Non-pigmented ciliary epithelial cell (primary cell): ENCODE results near the gene CCDC78.
A peak's percentile ranks its signal among the peaks of the same experiment; 100 is the strongest.
"Not testable (repeated sequence)": the region's sequence is repeated elsewhere in the genome, so short reads cannot be mapped to it uniquely, and the experiment has no call there.

Experiments used
- DNase-seq: peaks from one replicate; pipeline ENCODE4 v3.0.0-alpha.2; 2010; ENCODE audit warnings: low read depth

CCDC78 gene

DNA sequence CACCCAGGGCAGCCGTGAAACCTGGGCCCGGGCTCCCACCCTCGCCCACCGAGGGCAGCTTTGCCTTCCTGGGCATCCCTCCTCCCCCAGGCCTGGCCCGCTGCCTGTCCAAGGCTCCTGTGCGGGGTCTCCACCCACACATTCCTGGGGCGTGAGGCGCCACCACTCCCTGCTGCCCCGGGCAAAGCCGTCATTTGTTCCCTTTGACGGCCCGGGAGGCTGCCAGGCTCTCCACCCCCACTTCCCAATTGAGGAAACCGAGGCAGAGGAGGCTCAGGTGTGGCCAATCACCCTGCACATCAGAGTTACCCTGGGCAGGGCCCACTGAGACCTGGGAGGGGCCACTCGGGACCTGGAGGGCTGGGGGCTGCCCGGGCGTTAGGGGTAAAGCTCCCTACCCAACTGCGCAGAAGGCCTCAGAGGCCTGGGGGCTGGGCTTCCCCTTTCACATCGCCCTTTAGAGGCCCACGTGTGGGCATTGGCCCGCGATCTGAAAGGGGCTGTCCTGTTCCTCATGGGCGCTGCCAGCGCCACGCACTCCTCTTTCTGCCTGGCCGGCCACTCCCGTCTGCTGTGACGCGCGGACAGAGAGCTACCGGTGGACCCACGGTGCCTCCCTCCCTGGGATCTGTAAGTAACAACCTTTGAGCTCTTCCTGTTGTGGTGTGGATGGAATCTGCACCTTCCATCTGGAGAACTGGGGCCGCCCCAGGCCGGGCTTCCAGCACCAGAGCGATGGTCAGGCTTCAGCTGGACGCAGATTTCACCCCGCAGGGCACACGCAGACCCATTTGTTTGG lies 34.5 kb upstream of the CCDC78 start, which contains the start of gene MSLN:
MSLN (plus strand) TSS at position 190 of the 799 bp plus-strand sequence. CDS start 1,947 bp downstream, outside the sequence.
- DNase-seq = no peak

DNA sequence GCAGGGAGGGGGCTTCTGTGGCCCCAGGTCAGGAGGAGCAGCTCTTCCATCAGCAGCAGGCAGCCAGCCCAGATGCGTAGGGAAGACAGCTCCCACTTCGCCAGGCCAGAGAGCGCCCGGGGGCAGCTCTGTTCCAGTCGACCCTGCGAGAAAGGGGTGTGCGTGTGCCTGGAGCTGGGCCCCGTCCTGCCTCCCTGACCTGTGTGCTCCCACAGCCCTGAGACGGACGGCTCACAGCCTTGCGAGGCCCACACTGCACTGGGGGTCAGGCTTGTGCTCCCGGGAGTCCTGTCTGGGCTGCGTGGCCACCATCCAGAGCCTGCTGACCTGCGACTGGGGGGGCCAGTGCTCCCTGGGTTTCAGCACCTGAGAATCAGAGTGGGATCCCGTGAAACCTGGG lies 33.8 kb upstream of the CCDC78 start:
- DNase-seq = no peak

DNA sequence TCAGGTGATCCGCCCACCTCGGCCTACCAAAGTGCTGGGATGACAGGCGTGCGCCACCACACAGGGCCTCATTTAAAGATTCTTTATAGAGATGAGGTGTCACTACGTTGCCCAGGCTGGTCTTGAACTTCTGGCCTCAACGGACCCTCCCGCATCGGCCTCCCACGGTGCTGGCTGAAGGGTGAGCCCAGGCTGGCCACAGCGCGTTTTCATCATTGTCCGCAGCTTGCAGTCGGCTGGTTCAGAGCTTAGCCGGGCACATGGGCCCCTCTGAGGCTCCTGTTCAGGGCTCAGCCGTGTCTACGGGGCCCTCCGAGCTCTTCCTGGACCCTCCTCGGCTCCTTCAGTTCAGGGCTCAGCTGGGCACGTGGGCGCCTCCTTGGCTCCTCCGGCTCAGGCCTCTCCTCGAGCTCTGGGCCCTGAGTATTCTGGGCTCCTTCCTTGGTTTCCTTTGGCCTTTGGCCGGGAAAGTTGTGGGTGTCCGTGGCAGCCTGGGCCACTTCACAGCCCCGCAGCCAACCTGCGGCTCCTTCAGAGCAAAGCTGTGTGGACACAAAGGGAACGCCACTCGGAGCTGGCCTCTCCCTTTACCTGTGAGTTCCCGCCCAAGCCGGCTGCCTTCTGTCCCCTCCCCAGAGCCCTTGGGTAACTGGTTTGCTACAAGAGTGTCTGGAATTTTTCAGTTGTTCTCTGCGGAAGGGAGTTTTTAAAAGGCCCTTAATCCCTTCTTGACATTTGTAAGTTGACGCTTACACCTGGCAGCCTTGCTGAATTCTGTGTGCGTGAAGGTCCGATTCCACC lies 33.1 kb upstream of the CCDC78 start:
- no peak for DNase-seq

DNA sequence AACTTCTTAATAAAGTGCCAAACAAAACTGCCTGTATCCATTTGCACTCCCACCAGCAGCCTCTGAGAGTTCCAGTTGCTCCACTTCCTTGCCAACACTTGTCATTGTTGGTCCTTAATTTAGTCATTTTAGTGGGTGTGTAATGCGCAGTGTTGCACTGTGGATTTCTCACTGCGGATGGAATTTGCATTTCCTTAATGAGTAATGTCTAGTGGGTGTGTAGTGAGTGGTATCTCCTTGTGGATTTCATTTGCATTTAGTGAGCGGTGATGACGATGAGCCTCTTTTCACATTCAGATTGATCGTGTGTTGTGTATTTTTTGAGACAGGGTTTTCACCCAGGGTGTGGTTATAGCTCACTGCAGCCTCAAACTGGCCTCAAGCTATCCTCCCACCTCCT lies 30.2 kb upstream of the CCDC78 start:
- no peak for DNase-seq

DNA sequence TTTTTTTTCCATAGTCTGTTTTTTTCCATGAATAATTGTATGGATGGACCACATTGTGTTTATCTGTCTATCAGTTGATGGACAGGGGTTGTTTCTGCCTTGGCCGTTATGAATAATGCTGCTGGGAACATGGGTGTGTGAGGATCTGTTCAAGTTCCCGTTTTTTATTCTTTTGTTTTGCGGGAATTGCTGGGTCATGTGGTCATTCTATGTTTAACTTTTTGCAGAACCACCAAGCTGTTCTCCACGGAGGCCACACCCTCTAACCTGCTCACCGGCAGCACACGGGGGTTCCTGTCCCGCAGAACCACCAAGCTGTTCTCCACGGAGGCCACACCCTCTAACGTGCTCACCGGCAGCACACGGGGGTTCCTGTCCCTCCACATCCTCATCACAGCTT lies 28.4 kb upstream of the CCDC78 start:
- DNase-seq = no peak

DNA sequence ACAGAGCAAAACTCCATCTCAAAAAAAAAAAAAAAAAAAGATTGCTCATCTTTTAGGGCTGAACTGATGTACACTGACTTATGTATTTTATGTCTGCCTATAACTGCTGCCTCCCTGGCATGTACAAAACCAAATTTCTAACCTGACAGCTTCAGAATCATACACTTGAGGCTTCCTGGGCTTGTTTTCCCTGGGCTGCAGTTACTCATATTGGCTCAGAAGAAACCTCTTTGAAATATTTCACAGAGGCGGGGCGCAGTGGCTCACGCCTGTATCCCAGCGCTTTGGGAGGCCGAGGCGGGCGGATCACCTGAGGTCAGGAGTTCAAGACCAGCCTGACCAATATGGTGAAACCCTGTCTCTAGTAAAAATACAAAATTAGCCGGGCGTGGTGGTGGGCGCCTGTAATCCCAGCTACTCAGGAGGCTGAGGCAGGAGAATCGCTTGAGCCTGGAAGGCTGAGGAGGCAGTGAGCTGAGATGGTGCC lies 27.9 kb upstream of the CCDC78 start:
- not testable (repeated sequence) for DNase-seq

DNA sequence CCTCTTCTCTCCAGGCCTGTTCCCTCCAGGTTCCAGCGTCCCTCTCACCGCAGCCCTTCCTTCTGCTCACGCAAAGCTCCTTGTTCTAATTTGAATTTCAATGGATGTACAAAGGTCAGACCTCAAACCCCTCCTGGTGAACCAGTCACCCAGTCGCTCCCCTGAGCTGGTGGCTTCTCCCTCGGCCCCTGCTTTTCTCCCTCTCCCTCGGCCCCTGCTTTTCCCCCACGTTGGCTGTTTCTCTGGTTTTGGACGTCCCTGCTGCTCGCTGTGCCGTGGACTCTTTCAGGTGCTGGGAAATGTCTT lies 25.7 kb upstream of the CCDC78 start:
- DNase-seq = no peak

DNA sequence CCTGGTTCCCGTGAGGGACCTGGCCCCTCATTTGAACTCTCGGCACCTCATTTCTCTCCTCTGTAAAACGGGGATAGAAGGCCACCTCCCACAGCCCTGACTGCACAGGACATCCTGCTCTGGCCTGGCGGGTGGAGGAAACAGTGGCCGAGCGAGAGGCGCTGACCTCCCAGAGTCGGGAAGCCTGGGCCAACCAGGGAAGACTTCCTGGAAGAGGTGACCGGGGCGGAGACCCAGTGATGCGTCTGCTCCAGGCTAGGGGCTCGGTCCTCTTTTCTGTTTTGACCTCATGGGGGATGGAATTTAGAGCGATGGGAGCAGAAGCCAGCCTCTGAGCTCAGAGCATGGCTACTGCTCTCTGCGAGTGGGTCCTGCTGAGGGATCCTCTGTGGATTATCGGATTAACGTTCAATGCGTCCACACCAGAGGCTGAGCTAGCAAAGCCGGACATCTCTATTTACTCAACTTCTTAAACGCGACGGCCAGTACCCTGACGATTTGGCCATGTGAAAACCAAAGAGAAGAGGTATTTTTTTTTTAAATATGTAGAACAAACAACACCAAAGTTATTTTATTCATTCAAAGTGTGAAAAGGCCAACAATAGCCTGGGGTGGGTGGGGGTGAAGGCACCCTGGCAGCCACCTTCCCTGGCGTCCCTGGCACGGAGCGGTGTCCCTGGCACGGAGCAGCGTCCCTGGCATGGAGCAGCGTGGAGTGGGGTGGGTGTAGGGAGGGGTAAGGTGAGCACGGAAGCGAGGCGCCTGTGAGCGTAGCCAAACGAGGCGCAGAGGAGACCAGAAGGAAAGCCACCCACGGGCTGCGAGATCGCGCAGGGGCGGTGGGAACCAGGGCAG lies 25.1 kb upstream of the CCDC78 start:
- DNase-seq = no peak

DNA sequence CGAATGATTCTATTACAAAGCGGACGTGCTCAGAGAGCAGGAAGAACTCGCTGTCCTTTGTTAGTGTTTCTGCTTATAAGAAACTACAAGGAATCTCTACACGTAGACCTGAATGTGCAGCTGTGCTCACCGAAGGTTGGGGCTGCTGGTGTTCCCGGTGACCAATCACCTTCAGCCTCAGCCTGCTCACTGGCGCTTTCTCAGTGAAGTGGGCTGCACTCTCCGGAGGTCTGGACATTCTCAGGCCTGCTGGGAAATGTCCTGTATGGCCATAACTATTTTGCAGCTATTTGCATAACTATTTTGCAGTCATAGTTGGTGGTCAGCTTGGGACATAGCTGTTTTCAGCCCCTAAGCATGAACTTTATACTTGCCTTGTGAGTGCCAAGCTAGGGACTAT lies 24.2 kb upstream of the CCDC78 start:
- no peak for DNase-seq

DNA sequence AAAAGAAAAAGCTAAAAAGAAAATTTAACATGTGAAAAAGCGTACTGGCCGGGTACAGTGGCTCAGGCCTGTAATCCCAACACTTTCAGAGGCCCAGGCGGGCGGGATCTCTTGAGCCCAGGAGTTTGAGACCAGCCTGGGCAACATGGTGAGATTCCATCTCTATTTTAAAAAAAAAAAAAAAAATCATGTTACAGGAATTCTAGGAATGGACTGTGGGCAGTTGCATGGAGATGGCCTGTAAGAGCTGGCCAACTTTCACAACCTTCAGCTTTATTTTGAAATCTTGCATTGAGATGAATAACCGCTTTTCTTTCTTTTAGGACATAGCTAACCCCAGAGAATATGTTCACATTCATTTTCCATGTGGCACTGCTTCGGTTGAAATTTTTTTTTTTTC lies 22.8 kb upstream of the CCDC78 start:
- DNase-seq = peak; percentile 38

DNA sequence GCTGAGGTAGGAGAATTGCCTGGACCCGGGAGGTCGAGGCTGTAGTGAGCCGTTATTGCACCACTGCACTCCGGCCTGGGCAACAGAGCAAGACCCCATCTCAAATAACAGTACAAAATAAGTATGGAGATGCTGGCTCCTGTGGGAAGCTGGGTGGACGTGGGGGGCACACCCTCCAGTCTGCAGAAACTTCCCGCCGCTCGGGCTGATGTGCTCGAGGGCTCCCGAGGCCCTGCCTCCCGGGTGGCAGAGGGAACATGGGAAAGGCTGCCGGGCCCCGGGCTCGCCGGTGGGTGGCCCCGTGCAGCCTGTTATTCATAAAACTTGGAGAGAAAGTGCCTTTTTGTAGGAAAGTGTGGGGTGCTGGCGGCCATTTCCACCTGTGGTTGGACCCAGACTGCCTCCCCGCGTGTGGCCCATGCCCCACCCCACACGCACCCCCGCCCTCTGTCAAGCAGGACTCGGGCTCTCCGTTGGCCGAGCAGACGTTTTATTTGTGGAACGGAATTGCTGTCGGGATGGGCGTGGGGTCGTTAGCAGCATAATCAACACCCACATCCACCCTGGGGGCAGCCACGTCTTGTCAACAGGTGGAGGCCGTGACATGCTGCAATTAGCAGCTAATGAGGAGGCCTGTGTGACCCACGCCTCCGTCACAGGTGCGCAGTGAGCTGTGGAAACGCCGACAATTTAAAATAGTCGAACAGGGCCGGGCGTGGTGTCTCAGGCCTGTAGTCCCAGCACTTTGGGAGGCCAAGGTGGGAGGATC lies 21.9 kb upstream of the CCDC78 start:
- DNase-seq = no peak

DNA sequence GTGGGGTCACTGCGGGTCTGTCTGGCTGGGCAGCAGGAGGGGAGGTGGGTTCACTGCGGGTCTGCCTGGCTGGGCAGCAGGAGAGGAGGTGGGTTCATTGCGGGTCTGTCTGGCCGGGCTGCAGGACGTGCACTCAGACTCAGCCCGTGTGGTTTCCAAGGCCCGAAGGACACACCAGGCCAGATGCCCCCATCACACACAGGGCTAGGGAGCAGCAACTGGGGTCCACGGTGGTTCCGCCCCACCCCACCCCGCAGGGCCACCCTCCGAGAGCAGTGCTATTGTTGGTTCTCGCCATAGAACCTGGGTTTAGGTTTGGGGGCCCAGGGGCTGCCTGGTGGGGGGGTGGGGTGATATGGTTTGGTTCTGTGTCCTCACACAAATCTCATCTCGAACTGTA lies 20.4 kb upstream of the CCDC78 start:
- no peak for DNase-seq

DNA sequence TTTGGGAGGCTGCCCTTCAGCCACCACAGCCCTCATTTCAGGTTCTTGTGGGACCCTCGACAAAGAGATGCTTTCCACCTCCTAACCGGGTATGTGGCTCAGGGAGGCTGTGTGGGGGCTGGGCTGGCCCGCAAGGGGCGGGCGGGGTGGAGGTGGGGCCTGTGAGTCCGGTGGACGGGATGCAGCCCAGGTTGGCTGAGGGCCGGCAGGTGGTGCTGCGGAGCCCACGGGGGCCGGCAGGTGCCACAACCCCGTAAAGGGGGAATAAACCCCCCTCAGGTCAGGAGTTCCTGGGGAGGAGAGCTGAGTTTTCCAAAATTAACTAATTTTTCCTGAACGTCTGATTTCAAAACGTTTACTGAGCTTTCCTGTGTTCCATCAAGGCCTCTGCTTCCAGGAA lies 19.5 kb upstream of the CCDC78 start:
- no peak for DNase-seq

DNA sequence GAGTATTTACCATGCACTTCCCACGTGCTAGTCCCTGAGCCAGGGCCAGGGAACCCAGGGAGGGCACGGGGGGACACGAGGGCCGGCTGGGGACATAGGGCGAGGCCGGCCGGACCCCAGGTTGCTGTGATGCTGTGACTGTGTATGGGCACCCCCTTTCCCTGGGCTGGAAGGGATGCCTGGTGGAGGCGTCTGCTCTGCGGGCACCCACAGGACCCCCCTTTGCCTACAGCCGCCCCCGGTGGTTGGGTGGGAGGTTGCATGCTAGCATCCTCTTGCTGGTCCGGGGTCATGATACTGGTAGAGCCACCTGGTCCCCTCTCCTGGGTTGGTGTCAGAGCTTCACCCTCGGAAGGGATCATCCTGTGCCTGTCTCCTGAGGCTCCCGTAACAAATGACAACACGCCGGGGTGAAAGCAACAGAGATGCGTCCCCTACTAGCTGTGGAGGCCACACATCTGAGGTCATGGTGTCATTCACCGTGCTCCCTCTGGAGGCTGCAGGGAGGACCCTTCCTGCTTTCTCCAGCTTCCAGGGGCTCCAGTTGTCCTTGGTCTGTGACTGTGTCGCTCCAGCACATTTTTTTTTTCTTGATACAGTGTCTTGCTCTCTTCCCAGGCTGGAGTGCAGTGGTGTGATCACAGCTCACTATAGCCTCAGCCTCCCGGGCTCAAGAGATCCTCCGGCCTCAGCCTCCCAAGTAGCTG lies 17.7 kb upstream of the CCDC78 start:
- DNase-seq = no peak

DNA sequence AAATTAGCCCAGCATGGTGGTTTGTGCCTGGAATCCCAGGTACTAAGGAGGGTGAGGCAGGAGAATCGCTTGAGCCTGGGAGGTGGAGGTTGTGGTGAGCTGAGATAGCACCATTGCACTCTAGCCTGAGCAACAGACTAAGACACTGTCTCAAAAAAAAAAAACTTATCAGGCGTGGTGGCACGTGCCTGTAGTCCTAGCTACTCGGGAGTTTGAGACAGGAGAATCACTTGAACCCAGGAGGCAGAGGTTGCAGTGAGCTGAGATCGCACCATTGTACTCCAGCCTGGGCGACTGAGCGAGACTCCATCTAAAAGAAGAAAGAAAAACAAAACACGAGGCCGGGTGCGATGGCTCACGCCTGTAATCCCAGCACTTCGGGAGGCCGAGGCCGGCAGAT lies 16.7 kb upstream of the CCDC78 start:
- DNase-seq = not testable (repeated sequence)

DNA sequence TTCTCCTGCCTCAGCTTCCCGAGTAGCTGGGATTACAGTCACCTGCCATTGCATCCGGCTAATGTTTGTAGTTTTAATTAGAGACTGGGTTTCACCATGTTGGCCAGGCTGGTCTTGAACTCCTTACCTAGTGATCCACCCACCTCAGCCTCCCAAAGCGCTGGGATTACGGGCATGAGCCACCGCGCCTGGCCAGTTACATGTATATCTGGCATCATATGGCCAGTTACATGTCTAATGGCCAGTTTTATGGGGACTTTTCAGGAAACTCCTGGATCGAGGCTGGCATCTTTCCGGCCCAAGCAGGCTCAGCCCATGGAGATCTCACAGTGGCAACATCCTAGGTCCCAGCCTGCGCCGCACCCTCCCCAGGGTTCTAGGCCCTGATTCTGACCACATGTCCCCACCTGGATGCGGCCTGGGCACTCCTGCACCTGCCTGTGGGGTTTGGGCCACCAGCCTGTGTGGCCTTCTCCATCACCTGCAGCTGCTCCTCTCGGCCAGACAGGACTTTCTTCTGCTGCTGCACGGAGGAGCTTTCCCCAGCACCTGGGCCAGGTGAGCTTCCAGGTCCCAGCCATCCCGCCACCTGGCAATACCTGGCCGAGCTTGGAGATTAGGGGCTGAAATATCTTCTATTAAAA lies 15.9 kb upstream of the CCDC78 start:
- no peak for DNase-seq

DNA sequence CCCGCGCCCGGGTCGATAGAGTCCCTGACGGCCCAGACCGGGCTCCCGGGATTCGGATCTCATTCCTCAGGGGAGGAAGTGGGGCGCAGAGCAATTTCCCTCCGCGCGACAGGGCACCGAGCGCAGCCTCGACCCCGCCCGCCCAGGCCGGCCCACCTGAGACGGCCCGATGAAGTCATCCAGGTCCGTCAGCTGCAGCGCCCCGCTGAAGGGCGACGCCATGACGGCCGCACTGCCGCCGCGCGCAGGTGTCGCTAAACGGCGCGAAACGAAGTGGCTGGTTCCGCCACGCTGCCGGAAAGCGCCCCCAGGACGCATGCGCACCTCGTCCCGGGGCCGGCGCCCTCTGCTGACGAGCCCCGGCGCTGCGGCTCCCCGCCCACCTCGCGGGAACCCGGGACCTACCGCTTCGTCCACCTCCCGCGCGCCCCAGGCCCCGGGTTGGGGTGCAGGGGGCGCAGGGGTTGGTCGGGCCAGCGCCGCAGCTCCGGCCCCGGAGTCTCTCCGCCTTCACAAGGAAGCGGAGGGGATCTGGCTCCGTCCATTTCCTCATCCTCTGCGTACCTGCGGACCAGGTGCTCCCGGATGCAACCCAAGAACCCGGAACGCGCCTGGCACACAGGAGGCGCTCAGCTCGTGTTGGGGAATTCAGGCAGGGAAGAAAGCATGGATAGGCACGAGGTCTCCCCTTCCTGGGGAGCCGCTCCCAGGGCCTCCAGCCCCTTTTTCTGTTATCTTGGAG lies 14.7 kb upstream of the CCDC78 start, which contains the start of gene CIAO3:
CIAO3 (minus strand) TSS at position 234 of the 742 bp plus-strand sequence; CDS start at position 222, 12 bp downstream.
- peak; percentile 47 for DNase-seq

DNA sequence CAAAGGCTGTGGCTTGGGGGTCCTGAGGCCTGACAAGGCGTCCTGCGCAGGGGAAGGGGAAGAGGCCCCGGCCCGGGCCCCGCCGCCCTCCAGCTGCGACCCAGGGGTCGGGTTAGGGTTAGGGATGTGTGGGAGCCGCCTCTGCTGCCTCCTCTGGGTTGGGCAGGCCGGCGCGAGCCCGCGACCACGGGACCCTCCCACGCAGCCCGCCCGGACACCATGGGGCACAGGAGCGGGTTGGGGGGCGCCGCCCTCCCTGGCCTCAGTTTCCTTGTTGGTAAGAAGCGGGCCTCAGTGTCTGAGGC lies 14.2 kb upstream of the CCDC78 start:
- no peak for DNase-seq

DNA sequence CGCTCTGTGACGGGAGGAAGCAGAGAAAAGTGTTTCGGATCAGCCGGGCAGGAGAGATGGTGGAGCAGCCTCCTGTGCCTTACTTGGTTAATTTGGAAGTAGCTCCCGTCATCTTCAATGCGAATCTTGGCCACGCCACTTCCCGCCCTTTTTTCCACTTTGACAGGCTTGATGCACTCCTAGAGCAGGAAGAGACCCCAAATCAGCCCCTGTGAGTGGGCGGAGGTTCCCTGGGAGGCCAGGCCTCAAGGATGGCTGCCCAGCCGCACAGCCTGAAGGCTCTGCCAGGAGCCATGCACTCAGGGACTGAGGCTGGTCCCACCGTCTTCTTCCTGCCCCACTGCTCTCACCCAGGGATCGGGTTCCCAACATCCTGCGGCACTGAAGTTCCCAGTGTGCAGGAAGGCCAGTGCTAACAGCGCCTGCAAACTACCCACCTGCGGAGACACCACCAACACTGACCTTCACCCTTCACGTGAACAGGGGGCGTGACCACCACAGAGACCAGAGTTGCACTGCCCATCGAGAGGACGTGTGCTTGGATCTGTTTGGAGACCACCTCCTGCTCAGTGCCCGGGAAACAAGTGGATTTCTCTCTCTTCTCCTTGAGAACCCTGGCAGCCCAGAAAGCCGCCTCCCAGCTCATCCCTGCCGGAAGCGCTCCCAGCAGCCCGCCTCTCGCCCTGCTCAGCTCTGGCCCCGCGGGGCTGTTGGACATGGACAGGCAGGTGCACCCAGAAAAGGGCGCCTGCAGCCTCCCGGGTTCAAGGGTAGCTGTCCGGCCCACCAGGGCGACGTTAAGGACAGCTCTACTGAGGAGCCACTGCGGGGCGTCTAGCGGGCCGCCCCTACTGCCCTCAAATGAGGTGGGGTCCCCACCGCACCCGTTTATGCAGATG lies 13.6 kb upstream of the CCDC78 start:
- DNase-seq = no peak
